Muscle layer of duodenum (tissue), 2 donors: ENCODE results near the gene GPHA2.

Source experiments
- H3K27ac ChIP-seq: one replicate; pipeline ENCODE4 v1.7.0; 2013; ENCODE audit warnings: mild to moderate bottlenecking, low read length
- H3K27me3 ChIP-seq: one replicate; pipeline ENCODE4 v1.7.0; 2013; ENCODE audit warnings: low read depth, mild to moderate bottlenecking, control low read depth, low read length
- H3K36me3 ChIP-seq, 2 donors: one replicate each; pipeline ENCODE4 v1.7.0; 2013; ENCODE audit warnings: low read length in 2 of 2, control low read depth in 1 of 2, mild to moderate bottlenecking in 1 of 2; ENCODE audit not compliant: insufficient read depth in 2 of 2, control insufficient read depth in 1 of 2
- H3K4me1 ChIP-seq, 2 donors: one replicate each; pipeline ENCODE4 v1.7.0; 2013; ENCODE audit warnings: low read length in 2 of 2, mild to moderate bottlenecking in 2 of 2, control low read depth in 1 of 2, moderate library complexity in 1 of 2; ENCODE audit not compliant: insufficient read depth in 2 of 2, control insufficient read depth in 1 of 2
- H3K4me3 ChIP-seq, 2 donors: one replicate each; pipeline ENCODE4 v1.7.0; 2013; ENCODE audit warnings: low read length in 2 of 2, low read depth in 1 of 2, mild to moderate bottlenecking in 1 of 2
- H3K9me3 ChIP-seq, 2 donors: one replicate each; pipeline ENCODE4 v1.7.0; 2013; ENCODE audit warnings: low read length in 2 of 2, control low read depth in 1 of 2, mild to moderate bottlenecking in 1 of 2; ENCODE audit not compliant: control insufficient read depth in 1 of 2
- donor health status: healthy.

Gene GPHA2

GRCh38 chr11:64954201-64954600 lies 18.5 kb upstream of the GPHA2 start:
- Histone ChIP-seq H3K36me3 (no peaks in the 10 kb centered on the region), H3K9me3 (no peaks in the 10 kb centered on the region), H3K27ac (no peak overlapping the region), H3K27me3 (no peaks in the 10 kb centered on the region), H3K4me3 (no peak overlapping the region), H3K4me1 (no peaks in the 10 kb centered on the region)

- Histone ChIP-seq H3K27ac (no peak overlapping the region), H3K27me3 (no peaks in the 10 kb centered on the region), H3K9me3 (no peaks in the 10 kb centered on the region), H3K36me3 (no peaks in the 10 kb centered on the region), H3K4me1 (no peaks in the 10 kb centered on the region), H3K4me3 (no peak overlapping the region)
Observed at GRCh38 chr11:64951529-64951928, 15.8 kb upstream of the GPHA2 start.

DNA sequence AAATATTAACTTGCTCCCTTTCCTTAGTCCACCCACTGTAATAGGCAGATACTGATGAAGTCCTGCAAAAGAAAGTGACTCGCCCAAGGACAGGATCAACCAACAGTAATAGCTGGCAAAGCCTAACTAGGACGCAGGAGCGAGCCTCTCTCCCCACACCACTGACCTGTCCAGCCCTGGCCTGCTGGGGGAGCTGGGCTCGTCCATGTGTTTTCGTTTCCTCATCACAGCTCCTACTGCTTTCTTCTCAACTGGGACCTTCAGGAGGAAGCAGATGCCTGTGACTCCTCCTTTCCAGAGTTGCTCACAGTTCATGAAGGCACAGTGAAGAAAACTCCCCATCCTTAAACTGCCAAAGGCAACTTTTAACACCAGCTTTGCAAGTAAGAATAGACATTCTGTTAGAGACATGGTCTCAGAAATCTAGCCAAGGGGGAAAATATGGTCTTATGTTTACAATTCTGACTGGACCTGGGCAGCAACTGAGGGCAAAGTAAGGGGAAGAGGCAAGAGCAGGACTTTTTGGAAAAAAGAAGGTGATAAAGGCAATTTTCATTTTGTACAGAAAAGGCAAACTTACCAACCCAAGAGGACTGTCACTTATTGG lies 11.6 kb upstream of the GPHA2 start:
- no peaks in the 10 kb centered on the region for H3K9me3 ChIP-seq
- no peak overlapping the region for H3K27ac ChIP-seq
- H3K27me3 ChIP-seq: no peaks in the 10 kb centered on the region
- H3K4me1 ChIP-seq: no peaks in the 10 kb centered on the region
- no peaks in the 10 kb centered on the region for H3K36me3 ChIP-seq
- H3K4me3 ChIP-seq: no peak overlapping the region

- no peaks in the 10 kb centered on the region for H3K27me3 ChIP-seq
- no peaks in the 10 kb centered on the region for H3K4me1 ChIP-seq
- no peak overlapping the region for H3K27ac ChIP-seq
- no peak overlapping the region for H3K4me3 ChIP-seq
- peaks cover 16 to 30% of the 10 kb centered on the region in 2 donors for H3K36me3 ChIP-seq
- H3K9me3 ChIP-seq: no peaks in the 10 kb centered on the region
Observed at GRCh38 chr11:64936539-64936938, 846 bp upstream of the GPHA2 start.

DNA sequence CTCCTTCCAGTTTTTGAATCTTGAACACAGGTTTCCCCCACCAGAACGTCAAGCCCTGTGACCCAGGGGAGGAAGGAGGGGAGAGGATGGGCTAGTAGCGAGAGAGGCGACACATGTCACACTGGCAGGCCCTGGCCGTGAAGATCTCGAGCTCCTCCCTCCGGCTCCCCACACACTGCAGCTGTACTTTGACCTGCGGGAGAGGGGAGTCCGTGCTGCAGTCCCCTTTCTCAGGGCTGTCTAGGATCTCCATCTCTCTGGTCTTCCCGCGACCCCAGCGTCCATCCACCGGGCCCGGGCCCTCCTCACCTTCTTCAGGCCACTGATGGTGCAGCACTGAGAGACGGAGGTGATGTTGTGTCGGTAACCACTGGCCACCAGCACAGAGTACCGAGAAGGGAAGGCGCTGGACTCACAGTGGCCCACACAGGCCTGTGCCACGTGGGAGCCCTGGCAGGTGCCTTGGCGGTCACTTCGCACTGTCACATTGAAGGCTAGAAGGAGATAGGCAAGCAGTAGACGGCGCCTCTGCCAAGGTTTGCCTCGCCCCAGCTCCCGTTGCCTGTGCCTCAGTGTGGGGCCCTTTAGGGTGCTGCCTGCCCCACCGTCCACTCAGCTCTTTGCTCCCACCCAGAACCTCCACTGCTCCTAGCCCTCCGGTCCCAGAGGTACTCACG lies 873 bp downstream of the GPHA2 start:
- Histone ChIP-seq H3K9me3 (no peaks in the 10 kb centered on the region), H3K4me3 (no peak overlapping the region), H3K27ac (no peak overlapping the region), H3K4me1 (no peaks in the 10 kb centered on the region), H3K36me3 (peaks cover 33 to 47% of the 10 kb centered on the region in 2 donors), H3K27me3 (no peaks in the 10 kb centered on the region)

DNA sequence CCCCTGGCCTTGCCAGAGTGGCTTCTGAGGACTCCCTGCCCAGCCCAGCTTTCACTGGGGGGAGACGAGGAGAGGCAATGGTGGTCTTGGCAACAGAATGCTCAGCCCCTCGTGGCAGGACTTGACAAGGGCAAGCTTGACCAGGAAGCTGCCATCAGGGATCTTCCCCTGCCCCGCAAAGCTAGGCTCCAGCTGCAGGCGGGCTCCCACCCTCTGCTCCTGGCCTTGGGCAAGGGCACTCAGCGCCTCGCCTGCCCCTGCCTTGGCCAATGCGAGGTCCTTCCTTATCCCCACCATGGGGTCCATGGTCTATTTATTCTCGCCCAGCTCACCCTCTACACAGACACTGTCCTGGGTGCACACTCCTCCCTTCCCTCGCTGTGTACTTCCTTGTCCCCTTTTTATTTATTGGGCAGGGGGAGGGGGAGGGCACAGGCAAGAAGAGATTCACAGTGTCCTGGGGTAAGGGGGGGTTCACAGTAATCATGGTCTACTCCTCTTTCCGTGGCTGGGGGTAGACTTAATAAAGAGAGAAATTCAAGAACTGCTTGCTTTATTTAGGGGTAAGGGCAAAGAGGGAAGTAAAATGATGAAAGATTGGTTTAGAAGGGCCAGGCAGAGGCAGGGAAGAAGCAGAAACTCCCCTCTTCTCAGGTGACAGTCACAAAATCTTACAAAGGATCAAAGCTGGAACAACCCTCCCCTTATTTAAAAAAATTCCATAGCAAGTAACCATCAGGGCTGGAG lies 1.6 kb downstream of the GPHA2 start:
- H3K36me3 ChIP-seq: peaks cover 38 to 54% of the 10 kb centered on the region in 2 donors
- H3K27ac ChIP-seq: no peak overlapping the region
- H3K4me3 ChIP-seq: no peak overlapping the region
- no peaks in the 10 kb centered on the region for H3K9me3 ChIP-seq
- no peaks in the 10 kb centered on the region for H3K4me1 ChIP-seq
- H3K27me3 ChIP-seq: no peaks in the 10 kb centered on the region

GRCh38 chr11:64933213-64933934 lies 2.3 kb downstream of the GPHA2 start:
- Histone ChIP-seq H3K4me3 (no peak overlapping the region), H3K36me3 (peaks cover 40 to 60% of the 10 kb centered on the region in 2 donors), H3K27ac (no peak overlapping the region), H3K9me3 (no peaks in the 10 kb centered on the region), H3K4me1 (no peaks in the 10 kb centered on the region), H3K27me3 (no peaks in the 10 kb centered on the region)

- no peak overlapping the region for H3K27ac ChIP-seq
- peaks cover 40 to 68% of the 10 kb centered on the region in 2 donors for H3K36me3 ChIP-seq
- H3K27me3 ChIP-seq: no peaks in the 10 kb centered on the region
- H3K9me3 ChIP-seq: no peaks in the 10 kb centered on the region
- no peaks in the 10 kb centered on the region for H3K4me1 ChIP-seq
- H3K4me3 ChIP-seq: no peak overlapping the region
Observed at GRCh38 chr11:64932324-64932723, 3.4 kb downstream of the GPHA2 start.

GRCh38 chr11:64931290-64931689 lies 4.4 kb downstream of the GPHA2 start:
- no peak overlapping the region for H3K4me3 ChIP-seq
- H3K27me3 ChIP-seq: no peaks in the 10 kb centered on the region
- no peak overlapping the region for H3K27ac ChIP-seq
- no peaks in the 10 kb centered on the region for H3K9me3 ChIP-seq
- H3K4me1 ChIP-seq: no peaks in the 10 kb centered on the region
- peaks cover 40 to 74% of the 10 kb centered on the region in 2 donors for H3K36me3 ChIP-seq

DNA sequence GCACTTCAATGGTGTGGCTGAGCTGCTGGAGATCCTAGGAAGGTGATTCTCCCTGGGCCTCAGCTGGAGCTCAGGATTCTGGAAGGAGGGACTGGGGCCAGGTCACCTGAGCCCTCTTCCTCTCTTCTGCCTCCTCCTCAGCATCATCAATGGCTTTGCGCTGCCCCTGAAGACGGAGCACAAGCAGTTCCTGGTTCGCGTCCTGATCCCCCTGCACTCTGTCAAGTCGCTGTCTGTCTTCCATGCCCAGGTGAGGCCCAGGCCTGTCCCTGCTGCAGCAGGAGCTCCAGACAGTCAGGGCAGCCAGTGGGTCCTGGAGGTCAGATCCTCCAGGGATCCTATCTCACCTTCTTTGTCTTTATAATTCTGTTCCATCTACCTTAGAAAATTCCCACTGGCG lies 5.4 kb downstream of the GPHA2 start:
- Histone ChIP-seq H3K4me3 (no peak overlapping the region), H3K9me3 (no peaks in the 10 kb centered on the region), H3K4me1 (peaks cover 0 to 9% of the 10 kb centered on the region in 2 donors), H3K27ac (no peak overlapping the region), H3K27me3 (no peaks in the 10 kb centered on the region), H3K36me3 (peaks cover 40 to 74% of the 10 kb centered on the region in 2 donors)

GRCh38 chr11:64929625-64930024 lies 6.1 kb downstream of the GPHA2 start:
- Histone ChIP-seq H3K4me1 (peaks cover 0 to 12% of the 10 kb centered on the region in 2 donors), H3K4me3 (no peak overlapping the region), H3K9me3 (no peaks in the 10 kb centered on the region), H3K27ac (no peak overlapping the region), H3K36me3 (peaks cover 40 to 74% of the 10 kb centered on the region in 2 donors), H3K27me3 (no peaks in the 10 kb centered on the region)
